ENCODE data around the gene TSPYL1.
"Not testable (repeated sequence)": the region's sequence is repeated elsewhere in the genome, so short reads cannot be mapped to it uniquely, and the experiment has no call there.

The TSPYL1 gene

GRCh38 chr6:116292553-116292952 is 12.8 kb upstream of the TSPYL1 start:
- no peak for DNase-seq

- no peak for DNase-seq
Measured at GRCh38 chr6:116291701-116292396, 12.1 kb upstream of the TSPYL1 start.

DNA sequence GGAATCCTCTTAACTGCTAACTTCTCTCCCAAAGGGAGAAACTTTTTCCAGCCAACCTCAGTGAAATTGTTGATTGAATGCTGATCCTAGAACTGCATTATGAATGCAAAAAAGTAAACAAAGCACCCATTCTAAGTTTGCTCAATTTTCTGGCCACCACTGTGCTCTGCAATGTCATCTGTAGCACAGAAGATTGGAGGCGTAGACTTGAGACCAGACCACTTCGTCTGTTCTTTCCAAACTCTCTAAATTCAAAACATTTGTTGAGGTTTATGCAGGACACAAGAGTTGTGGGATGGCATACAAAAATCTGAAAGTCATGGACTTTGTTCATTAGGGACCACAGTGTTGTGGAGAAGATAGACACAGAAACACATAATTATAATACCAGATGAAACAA is 11.1 kb upstream of the TSPYL1 start:
- no peak for DNase-seq

DNA sequence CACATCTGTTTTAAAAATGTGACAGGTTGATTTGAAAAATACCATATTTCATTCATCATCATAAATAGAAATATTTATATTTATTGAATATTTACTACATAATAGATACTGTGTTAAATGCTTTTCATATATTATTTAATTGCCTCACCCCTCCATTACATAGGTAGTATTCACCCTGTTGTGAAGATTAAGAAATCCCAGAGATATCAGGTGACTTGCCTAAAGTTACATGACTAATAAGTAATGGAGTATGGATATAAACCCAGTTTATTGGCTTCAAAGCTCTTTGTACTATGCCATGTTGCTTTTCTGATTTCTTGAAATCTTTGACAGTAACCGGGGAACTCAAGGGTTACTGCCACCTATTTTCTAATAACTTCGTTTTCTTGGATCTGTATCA is 10.1 kb upstream of the TSPYL1 start:
- DNase-seq, result peak in 1 of 3 donors; percentile 16

- DNase-seq, result peak; percentile 51 to 82 (median 77)
Measured at GRCh38 chr6:116287689-116288282, 8.1 kb upstream of the TSPYL1 start.

DNA sequence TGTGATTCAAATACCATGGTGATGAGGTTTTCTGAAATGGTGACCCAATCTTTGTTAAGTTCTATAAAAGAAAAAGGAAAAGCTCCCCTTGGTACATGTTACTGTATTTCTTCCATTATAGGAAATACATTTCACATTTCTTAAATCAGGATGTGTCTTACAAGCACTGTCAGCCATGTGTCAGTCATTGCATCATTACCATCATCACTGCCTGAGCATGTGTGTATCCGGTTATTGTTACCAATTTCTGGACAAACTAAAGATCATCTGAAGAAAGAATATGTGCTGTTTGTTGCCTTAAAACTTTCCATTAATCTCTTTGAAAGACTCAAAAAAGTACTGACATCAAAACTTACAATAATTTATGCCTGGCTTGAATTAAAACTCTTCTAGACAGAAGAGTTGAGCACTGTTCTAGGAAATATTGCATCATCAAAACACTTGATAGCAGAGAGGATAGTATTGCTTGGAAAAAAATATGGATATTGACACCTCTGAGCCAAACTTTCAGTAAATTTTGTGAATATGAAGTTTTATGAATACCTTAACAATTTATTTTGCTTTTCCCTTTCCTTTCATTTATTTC is 7.1 kb upstream of the TSPYL1 start:
- DNase-seq, result peak in 1 of 3 donors; percentile 15

GRCh38 chr6:116284984-116285383 is 5.3 kb upstream of the TSPYL1 start:
- not testable (repeated sequence) for DNase-seq

DNA sequence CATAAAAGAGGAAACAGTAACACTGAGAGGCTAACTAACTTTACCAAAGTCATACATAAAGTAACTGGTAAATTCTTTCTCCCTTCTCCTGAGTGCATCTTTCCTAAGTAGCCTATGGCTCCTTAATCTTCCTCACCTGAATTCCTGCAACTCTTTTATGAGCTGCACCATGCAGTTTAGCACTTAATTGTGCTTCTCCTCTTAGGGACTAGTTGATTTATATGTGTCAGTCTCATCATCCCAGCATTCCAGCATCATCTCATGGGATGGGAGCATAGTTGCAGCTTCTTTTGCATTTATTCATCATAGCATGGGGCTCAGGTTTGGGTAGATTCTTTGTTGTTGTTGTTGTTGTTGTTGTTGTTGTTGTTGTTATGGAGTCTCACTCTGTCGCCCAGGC is 3.5 kb upstream of the TSPYL1 start:
- DNase-seq, result no peak

DNA sequence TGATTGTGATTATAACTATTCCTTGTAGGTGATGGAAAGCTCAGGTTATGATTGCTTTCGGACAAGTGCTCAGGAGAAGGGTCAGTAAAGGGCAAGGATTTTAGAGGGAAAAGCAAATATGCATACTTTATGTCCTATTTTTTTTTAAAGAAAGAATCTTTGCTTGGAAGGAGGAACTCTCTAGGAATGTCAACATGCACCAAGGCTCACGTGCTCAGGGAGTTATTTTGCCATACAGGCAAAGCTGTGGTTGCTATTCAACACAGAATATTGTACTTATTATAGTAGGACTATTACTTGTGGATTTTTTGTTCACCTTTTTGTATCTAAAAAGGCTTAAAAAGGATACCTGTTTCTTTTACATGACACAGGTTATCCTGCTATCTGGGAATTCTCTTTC is 3.0 kb upstream of the TSPYL1 start:
- no peak for DNase-seq

DNA sequence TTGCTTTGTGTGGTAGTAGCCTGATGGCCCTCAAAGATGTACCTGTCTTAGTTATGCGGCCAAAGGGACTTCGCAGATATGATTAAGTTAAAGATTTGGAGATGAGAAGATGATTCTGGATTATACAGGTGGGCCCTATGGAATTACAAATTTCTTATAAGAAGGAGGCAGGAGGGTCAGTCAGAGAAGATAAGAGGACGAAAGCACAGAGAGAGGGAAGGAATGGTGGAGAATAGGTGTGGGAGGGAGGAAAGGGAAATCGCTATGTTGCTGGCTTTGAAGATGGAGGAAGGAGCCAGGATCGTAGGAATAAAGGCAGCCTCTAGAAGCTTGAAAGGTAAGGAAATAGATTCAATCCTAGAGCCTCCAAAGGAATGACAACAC is 1.2 kb upstream of the TSPYL1 start:
- no peak for DNase-seq

- DNase-seq, result no peak
Measured at GRCh38 chr6:116280161-116280932, 617 bp upstream of the TSPYL1 start.

DNA sequence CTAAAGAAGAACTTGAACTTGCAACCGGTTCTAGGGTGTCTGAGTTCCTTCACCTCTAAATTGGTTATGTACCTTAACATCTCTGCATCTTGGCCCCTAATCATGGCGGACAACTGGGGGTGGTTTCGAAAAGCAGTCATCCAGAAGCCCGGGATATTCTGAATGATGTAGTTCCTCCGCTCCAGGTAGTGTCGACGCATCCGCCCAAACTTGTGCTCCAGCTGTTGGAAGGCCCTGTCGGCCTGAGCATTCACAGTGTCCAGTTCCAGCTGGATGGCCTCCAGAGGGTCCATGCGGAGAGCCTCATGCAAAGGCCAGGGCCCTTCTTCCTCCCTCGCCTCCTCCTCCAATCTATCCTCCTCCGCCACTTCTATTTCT is 887 bp downstream of the TSPYL1 start:
- no peak for DNase-seq

DNA sequence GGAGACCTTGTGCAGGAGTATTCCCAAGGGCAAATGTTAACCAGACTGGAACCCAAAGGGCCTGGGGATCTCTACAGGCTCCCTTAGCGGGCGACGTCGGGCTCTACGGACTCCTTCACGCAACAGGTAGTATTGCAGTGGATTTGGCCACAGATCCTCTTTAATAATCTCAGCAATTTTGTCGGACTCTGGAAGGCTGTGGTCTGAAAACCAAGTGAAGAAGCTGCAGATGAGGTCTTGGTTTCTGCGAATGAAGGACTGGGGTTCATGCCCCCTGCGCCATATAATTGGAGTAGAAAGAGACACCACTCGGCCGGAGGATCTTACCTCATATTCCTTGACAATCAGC is 1.3 kb downstream of the TSPYL1 start:
- no peak for DNase-seq

- DNase-seq, result no peak
Measured at GRCh38 chr6:116277124-116277523, 2.6 kb downstream of the TSPYL1 start.

GRCh38 chr6:116271149-116271708 is 8.5 kb downstream of the TSPYL1 start:
- no peak for DNase-seq

DNA sequence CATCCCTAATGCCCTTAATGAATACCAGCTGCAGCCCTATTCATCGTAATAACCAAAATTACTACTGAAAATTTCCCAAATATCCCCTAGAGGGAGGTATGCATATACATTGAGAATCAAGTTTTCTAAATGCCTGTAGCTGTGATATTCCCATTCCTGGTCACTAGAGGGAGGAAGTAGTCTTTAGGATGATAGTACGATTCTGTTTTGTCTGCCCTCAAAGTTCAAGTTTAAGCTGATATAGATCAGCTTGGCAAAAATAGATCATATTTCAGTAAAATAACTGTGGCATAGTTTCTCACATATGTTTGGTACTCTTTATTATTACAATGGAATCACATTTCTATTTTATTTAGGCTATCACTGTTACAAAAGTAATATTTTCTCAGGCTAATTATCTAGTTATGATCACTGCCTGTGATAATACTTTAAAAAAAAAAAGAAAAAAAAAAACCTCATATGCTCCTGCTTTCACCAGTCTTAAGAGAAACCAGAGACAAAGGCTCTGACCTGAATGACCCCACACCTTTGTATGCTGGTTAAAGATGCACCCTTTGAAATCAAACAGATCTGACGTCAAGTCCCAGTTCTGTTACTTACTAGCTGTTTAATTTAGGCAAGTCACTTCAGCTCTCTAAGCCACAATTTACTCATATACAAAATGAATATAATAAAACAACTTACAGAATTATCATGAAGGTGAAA is 11.0 kb downstream of the TSPYL1 start:
- DNase-seq, result peak; percentile 68 to 89 (median 87)

GRCh38 chr6:116267836-116268588 is 11.7 kb downstream of the TSPYL1 start:
- no peak for DNase-seq

- DNase-seq, result peak in 1 of 3 donors; percentile 36
Measured at GRCh38 chr6:116266803-116267202, 12.9 kb downstream of the TSPYL1 start.

DNA sequence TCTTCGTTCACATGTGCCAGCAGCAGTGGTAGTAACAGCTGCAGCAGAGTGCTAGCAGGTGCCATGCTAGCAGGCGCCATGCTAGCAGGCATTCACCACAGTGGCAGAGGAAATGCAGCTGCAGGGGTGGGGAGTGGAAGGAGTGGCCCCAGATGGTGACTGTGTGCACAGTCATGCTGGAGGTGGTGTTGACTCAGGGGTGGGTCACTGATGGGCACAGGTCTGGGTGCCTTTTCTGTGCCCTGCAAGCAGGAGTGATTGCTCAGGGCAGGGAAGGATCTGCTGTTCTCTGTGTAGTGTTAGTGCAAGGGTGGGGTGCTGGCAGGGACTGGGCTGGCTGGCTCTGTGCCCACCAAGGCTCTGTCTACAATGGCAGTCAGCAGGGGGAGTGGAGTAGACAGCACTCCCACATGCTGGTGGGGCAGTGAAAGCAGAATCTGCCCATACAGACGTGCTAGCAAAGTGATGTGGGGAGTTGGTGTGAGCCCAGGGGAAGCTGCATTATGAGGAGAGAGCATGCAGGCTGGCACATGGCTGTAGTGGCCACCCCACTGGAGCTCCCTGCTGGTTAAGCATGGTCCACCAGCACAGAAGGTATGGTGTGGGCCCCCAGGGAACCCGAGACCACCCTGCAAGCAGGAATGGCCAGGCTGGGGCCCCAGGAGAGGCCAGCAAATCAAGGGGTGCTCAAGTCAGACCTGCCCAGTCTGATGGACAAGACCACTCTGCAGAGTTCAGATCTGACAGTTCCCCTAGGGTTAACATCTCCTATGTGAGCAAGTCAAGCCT is 14.5 kb downstream of the TSPYL1 start:
- DNase-seq, result no peak

GRCh38 chr6:116263353-116263752 is 16.4 kb downstream of the TSPYL1 start:
- DNase-seq, result no peak

GRCh38 chr6:116258520-116258919 is 21.2 kb downstream of the TSPYL1 start:
- DNase-seq, result no peak
